Raji (cell line): Measurements from ENCODE around the gene PIP4K2C.

Source experiments
- POLR2A ChIP-seq: IDR thresholded peaks from 2 replicates; pipeline ENCODE4 v1.6.1; 2011; ENCODE audit warnings: low read depth, low read length, control low read depth; ENCODE audit not compliant: insufficient read depth

The PIP4K2C gene

GRCh38 chr12:57600395-57600794 is 9.4 kb downstream of the PIP4K2C start:
- TF ChIP-seq POLR2A, result no peak

GRCh38 chr12:57602544-57602943 is 11.6 kb downstream of the PIP4K2C start:
- no peak for TF ChIP-seq POLR2A

- TF ChIP-seq POLR2A, result no peak
Observed at GRCh38 chr12:57603324-57603723, 12.3 kb downstream of the PIP4K2C start.

- no peak for TF ChIP-seq POLR2A
Observed at GRCh38 chr12:57603815-57604453, 12.9 kb downstream of the PIP4K2C start.

GRCh38 chr12:57604454-57604991 is 13.5 kb downstream of the PIP4K2C start, which contains the start of gene DTX3:
Gene DTX3, plus strand, starts transcription at chr12:57604824. Its CDS starts 1,694 bp downstream, at chr12:57606518.
- peak; percentile 26; the same call in 1 of the 2 replicates for TF ChIP-seq POLR2A

GRCh38 chr12:57604992-57605810 is 14.2 kb downstream of the PIP4K2C start:
- no peak for TF ChIP-seq POLR2A

- no peak for TF ChIP-seq POLR2A
Observed at GRCh38 chr12:57605811-57606311, 14.9 kb downstream of the PIP4K2C start.

GRCh38 chr12:57606399-57606798 is 15.4 kb downstream of the PIP4K2C start:
- no peak for TF ChIP-seq POLR2A

- no peak for TF ChIP-seq POLR2A
Observed at GRCh38 chr12:57606821-57607220, 15.8 kb downstream of the PIP4K2C start.

GRCh38 chr12:57607958-57608663 is 17.1 kb downstream of the PIP4K2C start:
- TF ChIP-seq POLR2A, result no peak

DNA sequence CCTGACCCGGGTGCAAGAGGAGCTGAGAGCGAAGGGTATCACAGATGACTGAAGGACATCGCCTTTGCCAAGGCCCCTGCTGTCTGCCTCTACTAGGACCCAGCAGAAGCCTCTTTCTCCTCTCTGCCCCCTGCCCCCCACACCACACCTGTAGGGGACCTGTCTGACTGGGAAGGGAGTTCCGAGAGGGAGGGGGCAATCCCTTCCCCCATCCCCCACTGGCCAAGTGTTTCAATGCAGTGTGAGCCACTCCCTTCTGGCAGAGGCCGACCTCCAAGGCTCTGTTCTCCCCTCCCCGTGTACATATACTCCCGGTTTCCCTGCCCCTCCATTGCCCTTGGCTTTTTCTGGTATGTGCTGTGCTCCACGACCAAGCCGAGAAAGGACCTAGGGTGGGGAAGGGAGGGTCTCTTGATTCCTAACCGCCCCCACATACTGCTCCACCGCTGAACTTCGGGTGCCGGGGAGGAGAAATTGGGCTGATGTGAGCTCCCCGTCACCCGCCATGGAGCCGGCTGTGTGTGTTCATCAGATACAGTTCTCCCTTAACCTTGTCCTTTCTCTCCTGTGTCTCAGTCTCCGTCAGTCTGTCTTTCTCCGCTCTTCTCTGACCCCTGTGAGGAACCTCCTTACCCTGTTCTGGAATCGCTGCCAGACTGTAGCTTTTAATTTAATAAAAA is 18.2 kb downstream of the PIP4K2C start:
- TF ChIP-seq POLR2A, result no peak

DNA sequence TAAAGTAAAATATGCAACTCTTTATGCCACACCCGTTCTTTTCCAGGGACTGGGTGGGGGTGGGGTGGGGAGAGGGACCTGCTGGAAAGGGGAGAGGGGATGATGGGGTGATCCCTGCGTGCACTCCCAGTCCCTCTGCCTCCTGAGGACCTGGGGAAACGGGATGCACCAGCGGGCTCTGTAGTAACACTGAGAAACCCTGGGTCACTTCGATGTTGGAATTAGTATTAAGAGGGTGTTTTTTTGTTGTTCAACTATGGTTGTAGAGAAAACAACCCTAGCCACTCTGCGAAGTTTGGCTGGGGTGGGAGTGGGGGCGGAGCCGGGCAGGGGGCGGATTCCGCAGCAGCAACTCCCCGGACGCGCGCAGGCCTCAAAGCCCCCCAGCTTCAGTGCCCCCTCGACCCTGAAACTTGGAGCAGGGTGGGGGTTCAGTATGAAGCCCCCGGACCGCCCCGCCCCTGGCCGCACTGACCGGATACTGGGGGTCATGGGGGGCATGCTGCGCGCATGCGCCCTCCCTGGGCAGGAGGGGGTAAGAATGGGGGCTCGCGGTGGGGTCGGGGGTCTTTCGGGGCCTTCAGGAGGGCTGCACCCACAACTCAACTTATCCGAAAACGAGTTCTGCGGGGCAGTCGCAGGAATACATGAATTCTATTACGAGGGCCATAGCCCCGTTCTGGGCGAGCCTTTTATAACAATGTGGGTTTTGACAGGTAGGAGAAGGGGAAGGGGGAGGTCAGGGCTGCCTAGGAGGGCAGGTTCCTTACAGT is 19.0 kb downstream of the PIP4K2C start:
- TF ChIP-seq POLR2A, result no peak

GRCh38 chr12:57610554-57611107 is 19.6 kb downstream of the PIP4K2C start:
- no peak for TF ChIP-seq POLR2A
